GM19397 (cell line): Measurements from ENCODE around the gene PRKACB.

Experiments used
- ATAC-seq: cut with Tn5 transposase; IDR thresholded peaks from one replicate; pipeline ENCODE4 v1.9.1; 2021; ENCODE audit warnings: mild to moderate bottlenecking, moderate library complexity; ENCODE audit not compliant: unreplicated experiment

The PRKACB gene

GRCh38 chr1:84143796-84144565, at the start of gene PRKACB:
TSS of gene PRKACB (plus strand) at chr1:84144271. CDS start at chr1:84144362, 91 bp downstream.
- ATAC-seq: peak; percentile 95

DNA sequence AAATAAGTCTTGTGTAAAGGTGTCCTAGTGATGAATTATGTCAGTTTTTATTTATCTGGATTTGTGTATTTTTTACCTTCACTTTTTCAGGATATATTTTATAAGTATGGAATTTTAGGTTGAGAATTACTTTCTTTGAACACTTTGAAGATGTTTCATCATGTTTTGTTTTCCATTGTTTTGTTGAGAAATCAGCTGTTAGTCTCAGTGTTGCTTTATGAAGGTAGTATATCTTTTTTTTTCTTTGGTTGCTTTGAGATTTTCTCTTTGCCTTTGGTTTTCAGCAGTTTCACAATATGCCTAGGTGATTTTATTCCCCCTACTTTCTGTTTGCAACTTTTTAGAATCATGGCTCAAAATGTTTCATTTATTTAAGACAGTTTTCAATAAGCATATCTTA, 48.8 kb upstream of the PRKACB start:
- no peak for ATAC-seq

DNA sequence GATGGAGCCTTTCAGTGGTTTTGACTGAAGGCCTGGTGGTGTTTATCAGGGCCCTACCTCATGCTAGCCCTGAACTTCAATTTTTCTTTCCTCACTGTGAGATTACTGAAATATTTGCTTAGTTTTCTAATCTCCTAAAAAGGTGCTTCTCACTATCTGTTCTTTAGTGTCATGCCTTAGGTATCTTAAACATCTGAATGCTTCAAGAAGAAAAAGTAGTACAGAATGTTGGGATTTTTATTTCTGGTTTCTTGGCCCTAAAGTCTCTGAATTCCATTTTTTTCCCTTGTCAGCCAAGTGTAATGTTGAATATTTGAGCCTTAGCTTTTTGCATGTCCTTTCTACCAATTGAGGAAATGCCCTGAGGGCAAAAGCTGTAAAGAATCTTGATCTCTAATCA, 47.9 kb upstream of the PRKACB start:
- ATAC-seq: no peak

DNA sequence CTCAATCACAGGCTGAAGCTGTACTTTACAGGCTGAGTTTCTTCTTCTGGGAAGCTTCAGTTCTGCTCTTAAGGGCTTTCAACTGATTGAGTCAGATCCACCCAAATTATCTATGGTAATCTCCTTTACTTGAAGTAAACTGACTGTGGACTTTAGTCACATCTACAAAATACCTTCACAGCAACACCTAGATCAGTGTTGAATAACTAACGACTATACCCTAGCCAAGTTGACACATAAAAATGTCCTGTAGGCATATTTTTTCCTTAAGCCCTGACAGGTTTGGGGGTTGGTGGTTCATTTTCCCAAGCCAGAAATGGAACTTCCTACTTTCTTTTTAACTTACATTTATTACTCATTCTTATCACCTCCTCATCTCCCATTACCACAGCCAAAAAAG, 42.9 kb upstream of the PRKACB start:
- no peak for ATAC-seq

DNA sequence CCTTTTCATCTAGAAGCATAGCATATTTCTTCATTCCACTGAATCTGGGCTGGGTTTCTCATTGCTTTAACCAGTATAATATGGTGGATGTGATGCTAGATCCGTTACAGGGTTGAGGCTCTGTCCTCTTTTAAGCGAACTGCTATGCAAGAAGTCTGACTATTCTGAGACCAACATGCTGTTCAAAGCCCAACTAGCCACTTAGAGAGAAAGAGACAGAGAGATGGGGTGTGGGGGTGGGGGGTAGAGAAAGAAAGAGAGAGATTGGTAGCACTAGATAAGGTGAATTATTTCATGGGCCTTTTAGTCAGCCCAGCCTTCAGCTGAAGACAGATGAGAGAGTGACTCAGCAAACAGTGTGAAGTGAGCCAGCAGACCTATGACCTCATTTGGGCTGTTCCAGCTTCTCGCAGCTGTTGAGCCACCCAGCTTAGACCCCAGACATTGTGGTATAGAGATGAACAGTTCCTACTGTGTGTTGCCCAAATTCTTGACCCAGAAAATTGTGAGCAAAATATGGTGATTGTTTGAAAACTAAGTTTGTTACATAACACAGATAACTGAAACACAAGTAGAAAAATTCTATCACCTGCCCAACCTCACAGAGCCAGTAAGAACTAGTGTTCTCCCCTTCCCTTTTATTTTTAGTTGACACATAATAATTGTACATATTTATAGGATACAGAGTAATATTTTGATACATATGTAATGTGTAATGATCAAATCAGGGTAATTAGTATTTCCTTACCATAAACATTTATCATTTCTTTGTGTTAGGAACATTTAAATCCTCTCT, 40.7 kb upstream of the PRKACB start:
- peak; percentile 87 for ATAC-seq

GRCh38 chr1:84107538-84107937, 36.5 kb upstream of the PRKACB start:
- peak; percentile 42 for ATAC-seq

GRCh38 chr1:84107955-84108354, 36.1 kb upstream of the PRKACB start:
- ATAC-seq: peak; percentile 5

DNA sequence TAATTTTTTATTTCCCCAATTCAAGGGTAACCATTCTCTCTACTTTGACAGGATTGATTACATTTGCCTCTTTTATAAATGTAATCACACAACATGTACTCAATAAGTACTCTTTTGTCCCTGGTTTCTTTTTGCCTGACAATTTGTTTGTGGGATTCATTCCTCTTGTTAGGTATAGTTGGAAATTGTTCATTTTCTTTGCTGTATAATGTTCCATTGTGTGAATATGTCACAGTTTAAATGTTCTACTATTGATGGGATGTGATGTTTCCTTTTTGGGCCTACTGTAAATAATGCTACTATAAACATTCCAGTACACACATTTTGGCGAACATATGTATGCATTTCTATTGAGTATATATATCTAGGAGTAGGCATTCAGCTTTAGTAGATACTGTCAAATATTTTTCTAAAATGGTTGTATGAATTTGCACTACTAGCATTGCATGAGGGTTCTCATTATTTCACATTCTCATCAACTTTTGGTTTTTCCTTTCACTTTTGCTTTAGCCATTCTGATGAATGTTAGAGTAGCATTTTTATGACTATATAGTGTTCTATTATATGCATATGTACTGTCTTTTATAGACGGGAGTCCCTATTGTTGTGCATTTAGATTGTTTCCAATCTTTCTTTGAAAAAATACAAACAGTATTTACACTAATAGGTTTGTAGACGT, 35.0 kb upstream of the PRKACB start:
- ATAC-seq: no peak

DNA sequence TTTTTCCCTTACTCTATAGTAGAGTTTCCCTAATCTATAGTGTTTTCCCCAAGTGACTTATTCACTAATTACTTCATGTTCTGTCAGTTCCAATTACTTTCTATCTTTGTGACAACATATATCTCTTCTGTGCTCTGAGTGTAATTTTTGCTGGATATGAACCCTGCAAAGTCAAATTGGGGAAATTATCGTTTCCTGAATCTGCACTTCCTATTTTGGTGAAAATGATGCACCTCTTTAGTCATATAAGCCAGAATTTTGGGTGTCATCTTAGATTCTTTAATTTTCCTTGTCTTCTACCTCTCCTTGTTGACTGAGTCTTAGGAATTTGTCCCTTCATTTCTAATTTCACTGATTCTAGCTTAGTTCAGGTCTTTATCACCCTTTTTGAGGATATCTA, 33.4 kb upstream of the PRKACB start:
- no peak for ATAC-seq

GRCh38 chr1:84116558-84116957, 27.5 kb upstream of the PRKACB start:
- ATAC-seq: no peak

DNA sequence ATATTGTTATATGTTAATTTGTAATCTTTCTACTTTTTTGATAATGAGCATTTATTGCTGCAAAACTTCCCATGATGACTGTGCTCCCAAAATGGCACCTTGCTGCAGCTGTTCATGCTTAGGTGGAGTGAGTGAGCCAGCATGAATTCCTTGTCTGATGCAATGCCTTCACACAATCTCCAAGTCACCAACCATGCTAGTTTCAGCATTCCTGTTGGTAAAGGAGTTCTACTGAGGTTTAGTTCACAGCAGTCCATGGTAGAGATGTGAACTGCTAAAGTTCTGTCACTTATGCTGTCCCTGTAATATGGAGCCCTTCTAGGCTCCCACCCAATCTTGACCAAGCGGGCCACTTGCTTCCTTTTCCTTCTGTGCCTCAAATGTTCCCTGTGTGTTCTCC, 26.2 kb upstream of the PRKACB start:
- ATAC-seq: no peak

- ATAC-seq: no peak
Measured at GRCh38 chr1:84121360-84121759, 22.7 kb upstream of the PRKACB start.

GRCh38 chr1:84122780-84123382, 21.2 kb upstream of the PRKACB start:
- ATAC-seq: no peak

GRCh38 chr1:84133479-84133878, 10.6 kb upstream of the PRKACB start:
- ATAC-seq: no peak

- ATAC-seq: no peak
Measured at GRCh38 chr1:84135341-84135740, 8.7 kb upstream of the PRKACB start.

DNA sequence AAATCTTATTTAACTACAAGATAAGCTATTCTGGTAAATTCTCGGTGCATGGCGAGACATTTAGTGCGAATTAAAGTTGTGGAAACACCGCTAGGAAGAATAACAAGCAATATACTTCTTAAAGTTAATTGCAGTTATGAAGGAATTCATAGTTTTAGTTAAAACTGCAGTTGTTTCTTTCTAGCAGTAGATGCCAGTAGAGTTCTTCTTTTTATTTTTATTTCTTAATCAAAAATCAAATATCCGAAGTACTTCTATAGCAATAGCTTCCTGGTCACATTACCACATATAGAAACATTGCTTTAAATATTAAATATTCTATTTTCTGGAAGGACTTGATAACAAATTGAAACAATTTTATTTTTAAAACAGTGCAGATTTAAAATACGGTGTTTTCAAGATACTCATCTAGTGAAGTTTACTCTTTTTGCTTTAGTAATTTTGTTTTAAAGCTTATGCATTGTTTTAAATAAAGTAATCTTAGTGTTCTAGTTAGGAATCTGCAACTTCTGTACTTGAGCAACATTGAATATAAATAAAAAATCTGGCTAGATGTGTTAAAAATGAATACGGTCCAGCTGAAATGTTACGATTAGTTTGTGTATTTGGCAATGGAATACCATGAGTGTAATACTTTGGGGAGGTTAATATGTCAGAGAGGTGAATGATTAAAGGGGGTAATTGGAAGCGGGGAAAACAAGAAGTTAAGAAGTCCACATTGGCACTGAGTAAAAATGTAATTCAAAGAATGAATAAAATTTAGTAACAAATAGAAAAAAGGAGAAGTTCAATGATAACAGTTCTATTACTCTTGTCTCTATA, 2.7 kb upstream of the PRKACB start:
- ATAC-seq: no peak

DNA sequence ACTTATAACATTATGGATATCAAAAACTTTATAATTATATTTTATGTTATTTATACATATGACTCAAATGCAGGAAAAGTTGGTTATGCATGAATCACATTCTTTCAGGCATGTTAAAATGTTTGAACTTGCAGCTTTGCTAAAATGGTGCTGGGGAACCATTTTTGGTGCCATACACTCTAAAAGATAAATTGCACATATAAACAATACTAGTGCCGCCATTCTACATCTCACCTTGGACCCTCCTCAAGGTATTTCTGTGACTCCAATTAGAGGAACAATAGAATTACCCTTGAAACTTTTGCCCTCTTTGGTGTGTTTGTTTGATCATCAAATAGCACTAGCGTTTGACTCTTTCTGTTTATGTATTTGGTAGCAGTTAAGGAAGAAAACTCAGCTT, 997 bp downstream of the PRKACB start:
- no peak for ATAC-seq

GRCh38 chr1:84146411-84147032, 2.5 kb downstream of the PRKACB start:
- ATAC-seq: no peak

GRCh38 chr1:84148758-84149157, 4.7 kb downstream of the PRKACB start:
- ATAC-seq: no peak

DNA sequence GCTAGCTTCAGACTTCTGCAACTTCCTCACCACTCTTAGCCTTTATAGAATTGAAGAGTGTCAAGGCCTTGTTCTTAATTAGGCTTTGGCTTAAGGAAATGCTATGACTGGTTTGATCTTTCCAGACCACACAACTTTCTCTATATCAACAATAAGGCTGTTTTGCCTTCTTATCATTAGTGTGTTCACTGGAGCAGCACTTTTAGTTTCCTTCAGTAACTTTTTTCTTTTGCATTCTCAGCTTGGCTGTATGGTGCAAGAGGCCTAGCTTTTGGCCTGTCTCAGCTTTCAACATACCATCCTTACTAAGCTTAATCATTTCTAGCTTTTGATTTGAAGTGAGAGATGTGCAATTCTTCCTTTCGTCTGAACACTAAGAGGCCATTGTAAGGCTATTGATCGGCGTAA, 8.6 kb downstream of the PRKACB start:
- peak; percentile 85 for ATAC-seq
